ENCODE measurements around the gene ALDH2. TPM values are rescaled to one million over a fixed set of nuclear protein-coding genes. Genes with fewer than 3 reads are reported as not detected.
"Not testable (repeated sequence)": the region's sequence is repeated elsewhere in the genome, so short reads cannot be mapped to it uniquely, and the experiment has no call there.

The ALDH2 gene
- total and polyA plus RNA-seq, 11 donors = 135 to 303 (median 248) TPM

DNA sequence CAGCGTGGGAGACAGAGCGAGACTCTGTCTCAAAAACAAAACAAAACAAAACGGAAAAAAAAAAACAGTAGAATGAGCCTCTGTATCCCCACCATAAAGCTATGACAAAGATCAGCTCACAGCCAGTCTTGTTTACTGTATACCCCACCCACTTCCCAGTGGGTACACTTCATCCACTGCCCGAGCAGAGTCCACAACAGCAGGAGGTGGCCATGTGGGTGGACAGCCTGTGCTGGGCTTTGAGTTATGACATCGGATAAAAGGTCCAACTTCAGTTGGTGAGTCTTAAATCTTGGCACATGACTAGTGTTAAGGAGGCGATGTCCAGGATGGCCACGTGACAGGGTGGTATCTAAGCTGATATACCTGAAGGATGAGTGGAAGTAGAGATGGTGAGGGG lies 40.5 kb downstream of the ALDH2 start:
- Histone ChIP-seq H3K27ac (no peak overlapping the region), H3K4me1 (no peaks in the 10 kb centered on the region), H3K36me3 (peaks cover 0 to 100% (median 83%) of the 10 kb centered on the region in 9 donors), H3K9me3 (no peaks in the 10 kb centered on the region), H3K4me3 (no peak overlapping the region), H3K27me3 (no peaks in the 10 kb centered on the region)
- no peak for DNase-seq
- intact Hi-C loops (cut with DNase I) = no loop called here
- WGBS, 4 donors = 80 to 89% (median 85%) methylated on average over 7 of the region's 7 CpGs
- TF ChIP-seq, protein P1, sequence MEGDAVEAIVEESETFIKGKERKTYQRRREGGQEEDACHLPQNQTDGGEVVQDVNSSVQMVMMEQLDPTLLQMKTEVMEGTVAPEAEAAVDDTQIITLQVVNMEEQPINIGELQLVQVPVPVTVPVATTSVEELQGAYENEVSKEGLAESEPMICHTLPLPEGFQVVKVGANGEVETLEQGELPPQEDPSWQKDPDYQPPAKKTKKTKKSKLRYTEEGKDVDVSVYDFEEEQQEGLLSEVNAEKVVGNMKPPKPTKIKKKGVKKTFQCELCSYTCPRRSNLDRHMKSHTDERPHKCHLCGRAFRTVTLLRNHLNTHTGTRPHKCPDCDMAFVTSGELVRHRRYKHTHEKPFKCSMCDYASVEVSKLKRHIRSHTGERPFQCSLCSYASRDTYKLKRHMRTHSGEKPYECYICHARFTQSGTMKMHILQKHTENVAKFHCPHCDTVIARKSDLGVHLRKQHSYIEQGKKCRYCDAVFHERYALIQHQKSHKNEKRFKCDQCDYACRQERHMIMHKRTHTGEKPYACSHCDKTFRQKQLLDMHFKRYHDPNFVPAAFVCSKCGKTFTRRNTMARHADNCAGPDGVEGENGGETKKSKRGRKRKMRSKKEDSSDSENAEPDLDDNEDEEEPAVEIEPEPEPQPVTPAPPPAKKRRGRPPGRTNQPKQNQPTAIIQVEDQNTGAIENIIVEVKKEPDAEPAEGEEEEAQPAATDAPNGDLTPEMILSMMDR (IDR thresholded peaks at IDR 0.05) = no peak
- TF ChIP-seq POLR2A (IDR thresholded peaks at IDR 0.05) = no peak
- no peak for ATAC-seq

DNA sequence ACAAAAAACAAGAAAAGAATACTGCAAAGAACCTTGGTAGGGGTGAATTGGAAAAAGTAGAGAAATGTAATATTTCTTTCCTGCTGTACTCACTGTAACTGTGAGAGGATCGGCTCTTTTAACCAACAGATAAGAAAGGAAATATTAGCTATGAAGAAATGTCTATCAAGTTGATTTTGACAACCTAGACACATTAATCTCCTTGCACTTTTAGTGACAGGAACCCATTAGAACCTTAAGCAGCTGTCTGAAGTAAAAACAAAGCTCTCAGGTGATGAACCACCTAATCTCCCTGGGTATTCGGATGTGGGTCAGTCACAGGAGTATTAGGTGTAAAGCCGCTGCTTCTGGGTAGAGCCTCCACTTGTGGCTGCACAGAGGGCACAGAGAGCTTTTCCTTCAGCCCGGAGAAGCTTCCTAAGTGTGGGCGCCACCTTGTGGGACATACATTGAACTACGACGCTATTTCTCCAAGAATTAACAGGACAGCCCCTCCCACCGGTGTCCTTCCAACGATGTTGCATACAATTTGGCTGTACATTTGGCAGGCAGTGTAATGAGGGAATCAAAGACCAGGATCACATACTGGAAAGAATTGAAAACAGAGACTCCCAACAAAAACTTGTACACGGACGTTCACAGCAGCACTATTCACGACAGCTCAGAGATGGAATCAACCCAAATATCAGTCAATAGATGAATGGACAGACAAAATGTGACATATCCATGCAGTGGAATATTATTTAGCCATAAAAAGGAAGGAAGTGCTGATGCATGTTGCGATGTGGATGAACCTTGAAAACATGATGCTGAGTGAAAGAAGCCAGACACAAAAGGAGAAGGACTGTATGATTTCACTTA lies 46.4 kb downstream of the ALDH2 start:
- no peak overlapping the region for H3K27ac ChIP-seq
- intact Hi-C loops (cut with DNase I) = loop anchor here (1.0 to 5.0 kb wide), 5 partner anchors 58 to 61 kb away; no protein-coding TSS in a partner anchor
- ATAC-seq (peak; percentile 71 to 92 (median 90)), DNase-seq (peak; percentile 69 to 80 (median 74))
- peaks cover 0 to 48% (median 30%) of the 10 kb centered on the region in 9 donors for H3K36me3 ChIP-seq
- no peak for TF ChIP-seq POLR2A (IDR thresholded peaks at IDR 0.05)
- TF ChIP-seq, protein P1 (IDR thresholded peaks at IDR 0.05) = peak; percentile 67 to 88 (median 80)
- no peaks in the 10 kb centered on the region for H3K9me3 ChIP-seq
- WGBS, 4 donors = 13 to 18% (median 15%) methylated on average over 13 of the region's 13 CpGs
- H3K4me3 ChIP-seq = no peak overlapping the region
- no peaks in the 10 kb centered on the region for H3K27me3 ChIP-seq
- peaks cover 0 to 8% (median 2%) of the 10 kb centered on the region in 12 donors for H3K4me1 ChIP-seq

DNA sequence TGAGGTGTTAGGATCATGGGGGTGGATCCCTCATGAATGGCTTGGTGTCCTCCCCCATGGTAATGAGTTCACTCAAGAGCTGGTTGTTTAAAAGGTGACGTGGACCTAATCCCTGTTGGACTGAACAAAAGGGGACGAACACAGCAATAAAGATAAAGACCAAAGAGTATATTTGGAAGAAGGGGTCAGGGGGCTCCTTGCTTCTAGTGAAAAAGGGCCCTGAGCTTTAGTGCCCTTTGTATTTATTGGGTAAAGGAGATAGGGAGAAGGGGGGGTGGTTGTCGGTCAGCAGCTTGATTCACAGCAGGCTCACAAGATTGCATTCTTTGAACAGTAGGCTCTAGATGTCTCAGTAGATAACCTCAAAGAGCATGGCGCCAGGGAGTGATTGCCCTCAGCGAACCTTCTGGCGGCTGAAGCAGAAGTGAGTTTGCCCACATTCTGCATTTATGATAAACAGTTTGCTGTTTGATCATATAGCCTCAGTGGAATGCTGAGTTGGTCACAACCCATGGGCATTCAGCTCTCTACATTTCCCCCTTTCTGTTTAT lies 49.4 kb downstream of the ALDH2 start:
- H3K27ac ChIP-seq = no peak overlapping the region
- H3K27me3 ChIP-seq = no peaks in the 10 kb centered on the region
- peaks cover 0 to 8% (median 5%) of the 10 kb centered on the region in 12 donors for H3K4me1 ChIP-seq
- ATAC-seq (no peak), DNase-seq (no peak)
- TF ChIP-seq, protein P1 (IDR thresholded peaks at IDR 0.05) = no peak
- TF ChIP-seq POLR2A (IDR thresholded peaks at IDR 0.05) = no peak
- H3K9me3 ChIP-seq = no peaks in the 10 kb centered on the region
- peaks cover 0 to 17% (median 4%) of the 10 kb centered on the region in 9 donors for H3K36me3 ChIP-seq
- H3K4me3 ChIP-seq = no peak overlapping the region
- intact Hi-C loops (cut with DNase I) = no loop called here
- WGBS, 4 donors = 75 to 86% (median 83%) methylated on average over 6 of the region's 6 CpGs

DNA sequence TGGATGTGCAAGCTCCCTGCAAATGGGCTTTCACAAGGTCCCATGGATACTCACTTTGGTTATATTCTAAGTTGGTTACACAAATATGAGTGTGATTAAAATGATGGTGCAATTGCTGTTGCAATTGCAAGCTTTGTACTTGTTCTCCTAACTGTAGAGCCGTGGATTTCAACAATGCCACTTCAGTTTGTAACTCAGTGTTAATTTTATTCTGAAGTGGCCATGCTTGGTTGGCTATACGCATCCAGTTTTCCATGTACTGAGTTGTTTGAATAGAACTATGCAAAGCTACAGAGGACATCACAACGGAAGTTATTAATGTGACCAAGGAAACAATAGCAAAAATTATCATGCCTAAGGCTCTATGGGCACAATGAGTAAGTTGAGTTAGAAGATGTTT lies 50.2 kb downstream of the ALDH2 start:
- H3K4me1 ChIP-seq; intact Hi-C loops (cut with DNase I); H3K9me3 ChIP-seq; H3K36me3 ChIP-seq; H3K27ac ChIP-seq; H3K27me3 ChIP-seq; H3K4me3 ChIP-seq; ATAC-seq; DNase-seq: not testable (repeated sequence)
- WGBS, 4 donors = 84 to 95% (median 89%) methylated on average over 3 of the region's 3 CpGs
